ENCODE results near the gene ANP32A. TPM values are rescaled to one million over a fixed set of nuclear protein-coding genes. Genes with fewer than 3 reads are reported as not detected.

ANP32A gene
- total and polyA plus RNA-seq, 9 of the 15 experiments (the other 6 are each of a cell fraction or from before 2014, with no cell fraction given), result 13.2 to 656 (median 210) TPM

DNA sequence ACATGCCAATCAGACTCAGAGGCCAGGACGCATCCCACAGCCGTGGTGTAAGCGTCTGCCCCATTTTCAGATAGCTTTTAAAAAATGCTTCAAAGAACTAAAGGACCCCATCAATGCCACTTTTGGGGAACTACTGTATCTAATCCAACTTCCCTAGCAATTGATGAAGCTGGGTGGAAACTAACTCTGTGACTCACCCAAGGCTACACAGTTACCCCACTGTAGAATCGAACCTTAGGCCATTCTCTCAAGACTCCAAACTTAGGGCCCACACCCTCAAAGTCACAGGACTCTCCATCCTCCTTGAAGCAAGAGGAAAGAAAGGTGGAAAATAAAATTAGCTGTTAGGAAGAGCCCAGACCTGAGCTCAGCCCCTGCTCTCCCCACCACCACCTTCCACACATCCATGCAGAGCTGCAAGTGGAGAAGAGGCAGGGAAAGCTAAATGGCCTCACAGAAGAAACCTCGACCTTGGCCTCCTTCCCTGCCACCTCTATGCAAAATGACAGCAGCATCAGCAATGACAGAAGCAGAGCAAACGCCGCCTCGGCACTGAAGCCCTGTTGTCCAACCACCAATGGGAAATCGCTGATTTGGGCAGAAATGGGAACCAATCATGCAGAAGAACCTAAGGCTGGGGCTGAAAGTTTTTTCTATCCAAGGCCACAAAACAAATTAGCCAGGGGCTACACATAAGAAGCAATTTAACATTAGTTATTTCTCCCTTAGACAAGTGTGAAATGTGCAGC lies 22.2 kb downstream of the ANP32A start:
- Histone ChIP-seq H3K27ac (ENCODE audit: extremely low read depth, low read depth, low read length) (0 out of 3 replicates have a peak overlapping the region, but pooled peaks have one; percentile 21), H3K27me3 (ENCODE audit: control insufficient read depth in 2 of 2, insufficient read depth in 2 of 2, low read length in 2 of 2) (no peaks in the 10 kb centered on the region), H3K36me3 (ENCODE audit: control insufficient read depth, insufficient read depth, low read length) (peaks cover 54% of the 10 kb centered on the region; the same call in 2 of the 3 replicates), H3K79me2 (ENCODE audit: control insufficient read depth, insufficient read depth, low read length) (peaks cover 96% of the 10 kb centered on the region), H3K4me2 (ENCODE audit: insufficient read depth, low read length) (no peak overlapping the region), H2AFZ (ENCODE audit: low read depth, low read length) (no peak overlapping the region), H3K9me3 (replicated peaks; ENCODE audit: control insufficient read depth, insufficient read depth, low read depth, low read length) (no peaks in the 10 kb centered on the region), H3K4me1 (replicated peaks in 1 of 2; ENCODE audit: control insufficient read depth in 2 of 2, insufficient read depth in 2 of 2, low read length in 2 of 2) (peaks cover 14 to 18% of the 10 kb centered on the region in 2 experiments; a peak in 4 of 5 replicates), H3K9ac (ENCODE audit: insufficient read depth in 1 of 2, low read depth in 2 of 2, low read length in 2 of 2) (no peak overlapping the region; a peak in 1 of 4 replicates), H3K4me3 (no peak overlapping the region), H3K9me1 (ENCODE audit: control insufficient read depth, insufficient read depth, low read length) (peaks cover 4% of the 10 kb centered on the region), H4K20me1 (replicated peaks; ENCODE audit: control insufficient read depth, insufficient read depth, low read length) (peaks cover 45% of the 10 kb centered on the region)
- BruUV-seq (replicated peaks), result no TSS peak
- CTCF ChIA-PET (ENCODE audit: low intra/inter-chr PET ratio), result no interaction called here
- 70% methylated on average over 9 of the region's 9 CpGs for whole genome bisulfite sequencing (ENCODE audit: insufficient coverage, low coverage, missing lambda C conversion rate)
- intact Hi-C loops (cut with micrococcal nuclease), result no loop called here
- ATAC-seq (no peak; the same call in 2 of the 3 replicates), DNase-seq (ENCODE audit: extremely low read depth in 1 of 4, low spot score in 3 of 4) (no peak), FAIRE-seq (peak; percentile 32)
- in situ Hi-C loops (cut with MboI), result no loop called here
- POLR2A ChIA-PET, result interaction anchor here (0.6 to 1.9 kb wide), 6 partner anchors 9 to 110 kb away, joined by 3 to 7 read pairs (median 6); no protein-coding TSS in a partner anchor
- TF ChIP-seq MXI1 (IDR thresholded peaks at IDR 0.05; ENCODE audit: low read depth, low read length), result no peak
- no peak for TF ChIP-seq POU5F1 (IDR thresholded peaks at IDR 0.05; ENCODE audit: borderline replicate concordance, low read depth, low read length, partially characterized antibody)
- no peak for TF ChIP-seq GMEB1 (CRISPR knock-in tag; IDR thresholded peaks at IDR 0.05)
- TF ChIP-seq, protein P1, sequence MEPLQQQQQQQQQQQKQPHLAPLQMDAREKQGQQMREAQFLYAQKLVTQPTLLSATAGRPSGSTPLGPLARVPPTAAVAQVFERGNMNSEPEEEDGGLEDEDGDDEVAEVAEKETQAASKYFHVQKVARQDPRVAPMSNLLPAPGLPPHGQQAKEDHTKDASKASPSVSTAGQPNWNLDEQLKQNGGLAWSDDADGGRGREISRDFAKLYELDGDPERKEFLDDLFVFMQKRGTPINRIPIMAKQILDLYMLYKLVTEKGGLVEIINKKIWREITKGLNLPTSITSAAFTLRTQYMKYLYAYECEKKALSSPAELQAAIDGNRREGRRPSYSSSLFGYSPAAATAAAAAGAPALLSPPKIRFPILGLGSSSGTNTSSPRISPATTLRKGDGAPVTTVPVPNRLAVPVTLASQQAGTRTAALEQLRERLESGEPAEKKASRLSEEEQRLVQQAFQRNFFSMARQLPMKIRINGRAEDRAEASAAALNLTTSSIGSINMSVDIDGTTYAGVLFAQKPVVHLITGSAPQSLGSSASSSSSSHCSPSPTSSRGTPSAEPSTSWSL (CRISPR knock-in tag; IDR thresholded peaks at IDR 0.05; ENCODE audit: borderline replicate concordance), result no peak
- no peak for TF ChIP-seq ZNF707 (CRISPR knock-in tag; conservative IDR thresholded peaks at IDR 0.05)
- TF ChIP-seq NFE2L1 (tag; IDR thresholded peaks at IDR 0.05; ENCODE audit: borderline replicate concordance, low read depth), result no peak
- TF ChIP-seq C11orf30 (IDR thresholded peaks at IDR 0.05; ENCODE audit: low read depth), result 0 out of 2 replicates have a peak, but pooled peaks have one; percentile 5
- no peak for TF ChIP-seq FOS (IDR thresholded peaks at IDR 0.05; ENCODE audit: extremely low read depth, insufficient read length)

All from K562 (cell line).